IMR-90 (cell line): ENCODE data around the gene ICAM5. TPM values are rescaled to one million over a fixed set of nuclear protein-coding genes. Genes with fewer than 3 reads are reported as not detected.

Source experiments
- ATAC-seq: fragments of 200-7000 bp; cut with Tn5 transposase; 2 replicates; pipeline ENCODE4 v1.9.1; 2020; ENCODE audit warnings: low read depth, mild to moderate bottlenecking, moderate library complexity
- BruUV-seq: library from RNA; stranded (reverse); fragments of 400-500 nt; replicated peaks from 2 replicates; lab custom pipeline; 2021; lab: Mats Ljungman, UMichigan
- CTCF ChIA-PET: fragments of 300-600 bp; formaldehyde crosslinking; extraction: SDS; loops from one replicate; lab custom pipeline; 2021; ENCODE audit warnings: antibody characterized with exemption; lab: Yijun Ruan, JAX
- POLR2A ChIA-PET: fragments of 300-600 bp; sonication (Branson Sonifier 250); formaldehyde crosslinking; loops from one replicate; lab custom pipeline; 2022; ENCODE audit warnings: antibody characterized with exemption; ENCODE audit not compliant: unreplicated experiment; lab: Charles Lee
- DNase-seq: peaks from one replicate; pipeline ENCODE4 v3.0.0; 2013
- H2AFZ ChIP-seq: replicated peaks from 2 replicates; pipeline ENCODE3; 2013; ENCODE audit warnings: low read length, mild to moderate bottlenecking; ENCODE audit not compliant: poor library complexity
- H2AK5ac ChIP-seq: 2 replicates; pipeline ENCODE4 v1.6.1; 2013; ENCODE audit warnings: low read depth, low read length, inconsistent platforms
- H2AK9ac ChIP-seq: replicated peaks from 2 replicates; pipeline ENCODE3; 2013; ENCODE audit warnings: mild to moderate bottlenecking, low read depth, low read length, moderate library complexity; ENCODE audit not compliant: poor library complexity
- H2BK120ac ChIP-seq: 2 replicates; pipeline ENCODE4 v1.6.1; 2013; ENCODE audit warnings: low read depth, low read length, inconsistent platforms
- H2BK15ac ChIP-seq: 3 replicates; pipeline ENCODE4 v1.6.1; 2013; ENCODE audit warnings: low read depth, low read length, inconsistent platforms
- H2BK20ac ChIP-seq: 2 replicates; pipeline ENCODE4 v1.6.1; 2013; ENCODE audit warnings: low read depth, mild to moderate bottlenecking, inconsistent platforms, low read length, moderate library complexity
- H2BK5ac ChIP-seq: 2 replicates; pipeline ENCODE4 v1.6.1; 2013; ENCODE audit warnings: mild to moderate bottlenecking, low read depth, low read length, inconsistent platforms; ENCODE audit not compliant: poor library complexity, severe bottlenecking
- H3K14ac ChIP-seq: replicated peaks from 2 replicates; pipeline ENCODE4 v1.6.1; 2013; ENCODE audit warnings: low read depth, low read length, inconsistent platforms
- H3K18ac ChIP-seq: 2 replicates; pipeline ENCODE4 v1.6.1; 2013; ENCODE audit warnings: low read depth, low read length, control low read depth
- H3K23ac ChIP-seq: 2 replicates; pipeline ENCODE4 v1.6.1; 2013; ENCODE audit warnings: low read depth, low read length, inconsistent platforms
- H3K27ac ChIP-seq: 2 replicates; pipeline ENCODE4 v1.5.1; 2013; ENCODE audit warnings: mild to moderate bottlenecking, control low read depth, low read length; ENCODE audit not compliant: insufficient read depth
- H3K27me3 ChIP-seq: 2 replicates; pipeline ENCODE4 v1.6.1; 2013; ENCODE audit warnings: low read length; ENCODE audit not compliant: control insufficient read depth, insufficient read depth
- H3K36me3 ChIP-seq: 2 replicates; pipeline ENCODE4 v1.6.1; 2013; ENCODE audit warnings: low read length, mixed read lengths; ENCODE audit not compliant: control insufficient read depth, insufficient read depth
- H3K4ac ChIP-seq: 2 replicates; pipeline ENCODE4 v1.6.1; 2013; ENCODE audit warnings: low read depth, low read length, inconsistent platforms
- H3K4me1 ChIP-seq: 2 replicates; pipeline ENCODE4 v1.6.1; 2013; ENCODE audit warnings: low read length, mixed read lengths; ENCODE audit not compliant: control insufficient read depth, insufficient read depth
- H3K4me2 ChIP-seq: 2 replicates; pipeline ENCODE4 v1.6.1; 2013; ENCODE audit warnings: low read depth, mild to moderate bottlenecking, control low read depth, low read length, moderate library complexity
- H3K4me3 ChIP-seq: 2 replicates; pipeline ENCODE4 v1.5.1; 2013; ENCODE audit warnings: low read depth, mild to moderate bottlenecking, control low read depth, low read length, moderate library complexity; ENCODE audit not compliant: insufficient read depth
- H3K56ac ChIP-seq: 2 replicates; pipeline ENCODE4 v1.6.1; 2013; ENCODE audit warnings: low read length, inconsistent platforms; ENCODE audit not compliant: insufficient read depth; ENCODE audit errors: extremely low read depth
- H3K79me1 ChIP-seq, 2 experiments: 2 replicates each; pipeline ENCODE4 v1.6.1; 2013; ENCODE audit warnings: low read length in 2 of 2, inconsistent platforms in 1 of 2, low read depth in 1 of 2
- H3K9ac ChIP-seq: 2 replicates; pipeline ENCODE4 v1.6.1; 2013; ENCODE audit warnings: low read depth, low read length, control low read depth
- H3K9me1 ChIP-seq: 2 replicates; pipeline ENCODE4 v1.6.1; 2013; ENCODE audit warnings: low read length, inconsistent platforms; ENCODE audit not compliant: insufficient read depth
- H3K9me3 ChIP-seq: 2 replicates; pipeline ENCODE4 v1.6.1; 2013; ENCODE audit warnings: low read length; ENCODE audit not compliant: control insufficient read depth, insufficient read depth
- H4K20me1 ChIP-seq: 2 replicates; pipeline ENCODE4 v1.6.1; 2013; ENCODE audit warnings: low read length, inconsistent platforms; ENCODE audit not compliant: insufficient read depth
- H4K5ac ChIP-seq: 2 replicates; pipeline ENCODE4 v1.6.1; 2013; ENCODE audit warnings: mild to moderate bottlenecking, low read depth, low read length, control low read depth
- H4K8ac ChIP-seq, 2 experiments: 2 replicates each; pipeline ENCODE4 v1.6.1; 2013; ENCODE audit warnings: low read depth in 2 of 2, low read length in 2 of 2, control low read depth in 1 of 2, inconsistent platforms in 1 of 2
- H4K91ac ChIP-seq: 2 replicates; pipeline ENCODE4 v1.6.1; 2013; ENCODE audit warnings: low read depth, low read length, inconsistent platforms; ENCODE audit not compliant: insufficient read depth
- CEBPB ChIP-seq: IDR thresholded peaks from 2 replicates; pipeline ENCODE4 v1.6.1; 2012; ENCODE audit warnings: low read depth, low read length, improper control_type of control experiment
- FOS ChIP-seq: fragments of 150-350 bp; IDR thresholded peaks from 2 replicates; pipeline ENCODE4 v1.6.1; 2016; ENCODE audit warnings: low read depth, low read length
- MAFK ChIP-seq: IDR thresholded peaks from 2 replicates; pipeline ENCODE4 v1.6.1; 2012; ENCODE audit warnings: low read depth, low read length, improper control_type of control experiment
- MAZ ChIP-seq: IDR thresholded peaks from 2 replicates; pipeline ENCODE4 v1.6.1; 2012; ENCODE audit warnings: low read depth, mild to moderate bottlenecking, low read length, improper control_type of control experiment, moderate library complexity, borderline replicate concordance
- MXI1 ChIP-seq: IDR thresholded peaks from 2 replicates; pipeline ENCODE4 v1.6.1; 2012; ENCODE audit warnings: low read depth, mild to moderate bottlenecking, low read length, moderate library complexity, borderline replicate concordance
- NFE2L2 ChIP-seq: fragments of 150-350 bp; IDR thresholded peaks from 2 replicates; pipeline ENCODE4 v1.6.1; 2016; ENCODE audit warnings: low read depth, mild to moderate bottlenecking, low read length
- POLR2A ChIP-seq: IDR thresholded peaks from 2 replicates; pipeline ENCODE4 v1.6.1; 2012; ENCODE audit warnings: mild to moderate bottlenecking, low read depth, low read length
- RAD21 ChIP-seq: IDR thresholded peaks from 2 replicates; pipeline ENCODE4 v1.6.1; 2012; ENCODE audit warnings: low read length, improper control_type of control experiment
- RCOR1 ChIP-seq: IDR thresholded peaks from 2 replicates; pipeline ENCODE4 v1.6.1; 2012; ENCODE audit warnings: mild to moderate bottlenecking, low read length, improper control_type of control experiment; ENCODE audit not compliant: insufficient replicate concordance
- RFX5 ChIP-seq: IDR thresholded peaks from 2 replicates; pipeline ENCODE4 v1.8.0; 2012; ENCODE audit warnings: low read depth, mild to moderate bottlenecking, low read length, moderate library complexity
- WGBS, 2 experiments: methylation state at CpG; one replicate each; pipeline versions ENCODE4 v1.1.5 to v1.1.7; 2013; ENCODE audit warnings: missing lambda C conversion rate in 2 of 2; ENCODE audit not compliant: insufficient read length in 1 of 2; ENCODE audit errors: extremely low coverage in 2 of 2; 5-methylcytosine and 5-hydroxymethylcytosine counted together
- dilution Hi-C: fragments of 300-500 bp; cut with HindIII; formaldehyde crosslinking; loops from one replicate; pipeline ENCODE4 v1.14.3; 2018; ENCODE audit warnings: low sequenced_read_pairs; ENCODE audit not compliant: unreplicated experiment
- in situ Hi-C: fragments of 300-500 bp; cut with MboI; formaldehyde crosslinking; loops from 3 replicates; pipeline ENCODE4 v1.14.3; 2019; ENCODE audit warnings: low sequenced_read_pairs, inconsistent platforms, mixed read lengths
- intact Hi-C: fragments of 100-400 bp; cut with micrococcal nuclease; formaldehyde crosslinking; loops from 2 replicates; pipeline ENCODE4 v1.10.0; 2022
- polyA plus RNA-seq, 3 experiments: library from polyadenylated mRNA; depleted of rRNA; stranded (reverse); fragments of >200 nt; gene quantifications; 2 replicates each; pipeline ENCODE4 v1.2.3, GENCODE V29; 2012; ENCODE audit warnings: low replicate concordance in 1 of 3
- total RNA-seq: library from RNA; depleted of rRNA; stranded (reverse); fragments of >200 nt; gene quantifications from 2 replicates; pipeline ENCODE4 v1.2.3, GENCODE V29; 2012
- TF ChIP-seq, protein P1 (sequence below): fragments of 150-350 bp; IDR thresholded peaks from 2 replicates; pipeline ENCODE4 v1.6.1; 2016; ENCODE audit warnings: low read depth, mild to moderate bottlenecking, low read length, moderate library complexity, borderline replicate concordance
- TF ChIP-seq, protein P2 (sequence below): conservative IDR thresholded peaks from 2 replicates; pipeline ENCODE4 v1.5.1; 2012; ENCODE audit warnings: mild to moderate bottlenecking, low read depth, low read length, improper control_type of control experiment
- TF ChIP-seq, protein P3 (sequence below): fragments of 150-350 bp; IDR thresholded peaks from 2 replicates; pipeline ENCODE4 v1.6.1; 2017; ENCODE audit warnings: mild to moderate bottlenecking, antibody characterized with exemption, low read length, low read depth

Gene ICAM5
- total and polyA plus RNA-seq, 2 of the 4 experiments (the other 2 are of a cell fraction), result 3.0 to 23.9 TPM

DNA sequence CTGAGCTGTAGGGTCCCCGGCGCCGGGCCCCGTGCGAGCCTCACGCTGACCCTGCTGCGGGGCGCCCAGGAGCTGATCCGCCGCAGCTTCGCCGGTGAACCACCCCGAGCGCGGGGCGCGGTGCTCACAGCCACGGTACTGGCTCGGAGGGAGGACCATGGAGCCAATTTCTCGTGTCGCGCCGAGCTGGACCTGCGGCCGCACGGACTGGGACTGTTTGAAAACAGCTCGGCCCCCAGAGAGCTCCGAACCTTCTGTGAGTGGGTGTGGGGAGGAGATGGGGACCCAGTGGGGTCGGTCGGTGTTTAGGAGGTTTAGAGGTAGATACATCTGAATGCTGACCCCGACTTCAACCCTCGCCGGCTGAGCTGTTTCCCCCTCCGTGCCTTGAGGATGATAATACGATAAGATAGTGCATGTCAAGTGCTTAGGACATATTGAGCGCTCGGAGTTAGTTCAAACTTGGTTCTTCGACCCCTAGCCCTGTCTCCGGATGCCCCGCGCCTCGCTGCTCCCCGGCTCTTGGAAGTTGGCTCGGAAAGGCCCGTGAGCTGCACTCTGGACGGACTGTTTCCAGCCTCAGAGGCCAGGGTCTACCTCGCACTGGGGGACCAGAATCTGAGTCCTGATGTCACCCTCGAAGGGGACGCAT lies 1.9 kb downstream of the ICAM5 start:
- Histone ChIP-seq H4K20me1 (peaks cover 6% of the 10 kb centered on the region), H3K4ac (peak overlapping the region; percentile 32), H3K4me1 (peaks cover 21% of the 10 kb centered on the region), H3K56ac (no peak overlapping the region), H3K27ac (peak overlapping the region; percentile 18; the same call in 1 of the 2 replicates), H4K5ac (peak overlapping the region; percentile 88), H2AK9ac (peak overlapping the region; percentile 82), H2BK15ac (peak overlapping the region; percentile 31; the same call in 1 of the 3 replicates), H3K9ac (peak overlapping the region; percentile 29), H3K79me1 (peaks cover 0 to 4% of the 10 kb centered on the region in 2 experiments; a peak in 1 of 4 replicates), H3K4me3 (peak overlapping the region; percentile 77), H2BK20ac (no peak overlapping the region), H3K14ac (peak overlapping the region; percentile 47), H2BK5ac (peak overlapping the region; percentile 22), H2AK5ac (peak overlapping the region; percentile 91), H3K9me3 (no peaks in the 10 kb centered on the region), H2BK120ac (no peak overlapping the region), H3K4me2 (peak overlapping the region; percentile 96), H3K23ac (peak overlapping the region; percentile 44; the same call in 1 of the 2 replicates), H3K27me3 (no peaks in the 10 kb centered on the region; the same call in 1 of the 2 replicates), H3K9me1 (peaks cover 8% of the 10 kb centered on the region), H4K91ac (peak overlapping the region; percentile 17; the same call in 1 of the 2 replicates), H2AFZ (peak overlapping the region; percentile 92), H3K36me3 (peaks cover 14% of the 10 kb centered on the region; the same call in 1 of the 2 replicates), H4K8ac (peak overlapping the region; percentile 34 to 59; a peak in 2 of 4 replicates), H3K18ac (peak overlapping the region; percentile 61)
- TF ChIP-seq FOS (no peak), RCOR1 (no peak), NFE2L2 (no peak), MAFK (no peak), MXI1 (no peak), RFX5 (no peak), POLR2A (no peak), CEBPB (no peak), RAD21 (no peak), MAZ (no peak)
- TF ChIP-seq, protein P1, sequence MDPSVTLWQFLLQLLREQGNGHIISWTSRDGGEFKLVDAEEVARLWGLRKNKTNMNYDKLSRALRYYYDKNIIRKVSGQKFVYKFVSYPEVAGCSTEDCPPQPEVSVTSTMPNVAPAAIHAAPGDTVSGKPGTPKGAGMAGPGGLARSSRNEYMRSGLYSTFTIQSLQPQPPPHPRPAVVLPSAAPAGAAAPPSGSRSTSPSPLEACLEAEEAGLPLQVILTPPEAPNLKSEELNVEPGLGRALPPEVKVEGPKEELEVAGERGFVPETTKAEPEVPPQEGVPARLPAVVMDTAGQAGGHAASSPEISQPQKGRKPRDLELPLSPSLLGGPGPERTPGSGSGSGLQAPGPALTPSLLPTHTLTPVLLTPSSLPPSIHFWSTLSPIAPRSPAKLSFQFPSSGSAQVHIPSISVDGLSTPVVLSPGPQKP, result no peak
- TF ChIP-seq, protein P2, sequence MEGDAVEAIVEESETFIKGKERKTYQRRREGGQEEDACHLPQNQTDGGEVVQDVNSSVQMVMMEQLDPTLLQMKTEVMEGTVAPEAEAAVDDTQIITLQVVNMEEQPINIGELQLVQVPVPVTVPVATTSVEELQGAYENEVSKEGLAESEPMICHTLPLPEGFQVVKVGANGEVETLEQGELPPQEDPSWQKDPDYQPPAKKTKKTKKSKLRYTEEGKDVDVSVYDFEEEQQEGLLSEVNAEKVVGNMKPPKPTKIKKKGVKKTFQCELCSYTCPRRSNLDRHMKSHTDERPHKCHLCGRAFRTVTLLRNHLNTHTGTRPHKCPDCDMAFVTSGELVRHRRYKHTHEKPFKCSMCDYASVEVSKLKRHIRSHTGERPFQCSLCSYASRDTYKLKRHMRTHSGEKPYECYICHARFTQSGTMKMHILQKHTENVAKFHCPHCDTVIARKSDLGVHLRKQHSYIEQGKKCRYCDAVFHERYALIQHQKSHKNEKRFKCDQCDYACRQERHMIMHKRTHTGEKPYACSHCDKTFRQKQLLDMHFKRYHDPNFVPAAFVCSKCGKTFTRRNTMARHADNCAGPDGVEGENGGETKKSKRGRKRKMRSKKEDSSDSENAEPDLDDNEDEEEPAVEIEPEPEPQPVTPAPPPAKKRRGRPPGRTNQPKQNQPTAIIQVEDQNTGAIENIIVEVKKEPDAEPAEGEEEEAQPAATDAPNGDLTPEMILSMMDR, result no peak
- TF ChIP-seq, protein P3, sequence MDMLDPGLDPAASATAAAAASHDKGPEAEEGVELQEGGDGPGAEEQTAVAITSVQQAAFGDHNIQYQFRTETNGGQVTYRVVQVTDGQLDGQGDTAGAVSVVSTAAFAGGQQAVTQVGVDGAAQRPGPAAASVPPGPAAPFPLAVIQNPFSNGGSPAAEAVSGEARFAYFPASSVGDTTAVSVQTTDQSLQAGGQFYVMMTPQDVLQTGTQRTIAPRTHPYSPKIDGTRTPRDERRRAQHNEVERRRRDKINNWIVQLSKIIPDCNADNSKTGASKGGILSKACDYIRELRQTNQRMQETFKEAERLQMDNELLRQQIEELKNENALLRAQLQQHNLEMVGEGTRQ, result no peak
- intact Hi-C loops, result no loop called here
- no TSS peak for BruUV-seq
- POLR2A ChIA-PET, result interaction anchor here (0.6 to 1.6 kb wide), 3 partner anchors 17 to 82 kb away, joined by 3 to 8 read pairs (median 4); partner anchors contain the start of gene ICAM1
- ATAC-seq, result peak; percentile 2
- DNase-seq, result peak; percentile 10
- in situ Hi-C loops, result no loop called here
- dilution Hi-C loops, result no loop called here
- 3% methylated on average over 30 of the region's 49 CpGs; no CpG with 5 or more reads in 1 of the 2 experiments for WGBS, 2 experiments
- CTCF ChIA-PET, result interaction anchor here (0.7 to 1.1 kb wide), 2 partner anchors 22 to 80 kb away, joined by 3 to 4 read pairs; no protein-coding TSS in a partner anchor
